Heart left ventricle (tissue), 13 donors: ENCODE data around the gene AMN.

ENCODE experiments used
- POLR2A ChIP-seq, 2 donors: fragments of 450-650 bp; IDR thresholded peaks; one replicate each; pipeline ENCODE4 v1.6.1; 2017; ENCODE audit warnings: antibody characterized with exemption in 2 of 2, mild to moderate bottlenecking in 2 of 2, moderate library complexity in 2 of 2
- TF ChIP-seq, protein P1 (sequence below), 12 donors: fragments of 200-600 bp; sonication (generic) in 4 of 12; IDR thresholded peaks; one replicate each; pipeline versions ENCODE4 v1.5.0 to v1.8.0; 2018 to 2022; ENCODE audit warnings: antibody characterized with exemption in 12 of 12, mild to moderate bottlenecking in 5 of 12
- donor health status: ischemic (EF 13 %, LVEDD 7.1; RV severe dilation, severe dysfunction).
- donor health status: DM: no; HTN: yes; CAD: no.
- donor health status: DM: no; HTN: no; CAD: no.
- donor health status: ischemic (EF 25% LVEDD 6.9; RV normal size, moderate dysfunction).
- donor health status: ischemic (EF 25% LVEDD 5.7; RV mildly dilated, moderate dysfunction).
- donor health status: ischemic (EF 35%, LVEDD 5.7; RV mildly dilated, moderate dysfunction).
- donor health status: nonischemic (EF 11% LVEDD 7.7; RV severe dilation, severe dysfunction).
- donor health status: DM: yes; HTN: yes; CAD: no.
- donor health status: PGD.
- donor health status: ischemic (EF 29% LVEDD 5.4; RV normal size, mild dysfunction).
- donor health status: nonischemic (EF 23%, LVEDD 6.1; RV moderate dilation, normal function).

GRCh38 chr14:102937331-102938175 is 15.1 kb downstream of the AMN start:
- TF ChIP-seq, protein P1, sequence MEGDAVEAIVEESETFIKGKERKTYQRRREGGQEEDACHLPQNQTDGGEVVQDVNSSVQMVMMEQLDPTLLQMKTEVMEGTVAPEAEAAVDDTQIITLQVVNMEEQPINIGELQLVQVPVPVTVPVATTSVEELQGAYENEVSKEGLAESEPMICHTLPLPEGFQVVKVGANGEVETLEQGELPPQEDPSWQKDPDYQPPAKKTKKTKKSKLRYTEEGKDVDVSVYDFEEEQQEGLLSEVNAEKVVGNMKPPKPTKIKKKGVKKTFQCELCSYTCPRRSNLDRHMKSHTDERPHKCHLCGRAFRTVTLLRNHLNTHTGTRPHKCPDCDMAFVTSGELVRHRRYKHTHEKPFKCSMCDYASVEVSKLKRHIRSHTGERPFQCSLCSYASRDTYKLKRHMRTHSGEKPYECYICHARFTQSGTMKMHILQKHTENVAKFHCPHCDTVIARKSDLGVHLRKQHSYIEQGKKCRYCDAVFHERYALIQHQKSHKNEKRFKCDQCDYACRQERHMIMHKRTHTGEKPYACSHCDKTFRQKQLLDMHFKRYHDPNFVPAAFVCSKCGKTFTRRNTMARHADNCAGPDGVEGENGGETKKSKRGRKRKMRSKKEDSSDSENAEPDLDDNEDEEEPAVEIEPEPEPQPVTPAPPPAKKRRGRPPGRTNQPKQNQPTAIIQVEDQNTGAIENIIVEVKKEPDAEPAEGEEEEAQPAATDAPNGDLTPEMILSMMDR (IDR thresholded peaks at IDR 0.05) = no peak
- no peak for TF ChIP-seq POLR2A (IDR thresholded peaks at IDR 0.05)
